Coronary artery (tissue), 2 donors: ENCODE measurements around the gene AQP2.

ENCODE experiments used
- DNase-seq: peaks from one replicate; pipeline ENCODE4 v3.0.0-alpha.2; 2017; ENCODE audit warnings: low spot score
- H3K27ac ChIP-seq, 2 donors: fragments of 200-600 bp; sonication (generic); one replicate each; pipeline ENCODE4 v1.5.1; 2016 to 2019
- H3K4me3 ChIP-seq: fragments of 200-600 bp; sonication (generic); 2 replicates; pipeline ENCODE4 v1.5.1; 2016; ENCODE audit warnings: mild to moderate bottlenecking, moderate library complexity
- CTCF ChIP-seq: fragments of 200-600 bp; sonication (generic); IDR thresholded peaks from one replicate; pipeline ENCODE4 v1.5.1; 2019; ENCODE audit warnings: antibody characterized with exemption

Gene AQP2

DNA sequence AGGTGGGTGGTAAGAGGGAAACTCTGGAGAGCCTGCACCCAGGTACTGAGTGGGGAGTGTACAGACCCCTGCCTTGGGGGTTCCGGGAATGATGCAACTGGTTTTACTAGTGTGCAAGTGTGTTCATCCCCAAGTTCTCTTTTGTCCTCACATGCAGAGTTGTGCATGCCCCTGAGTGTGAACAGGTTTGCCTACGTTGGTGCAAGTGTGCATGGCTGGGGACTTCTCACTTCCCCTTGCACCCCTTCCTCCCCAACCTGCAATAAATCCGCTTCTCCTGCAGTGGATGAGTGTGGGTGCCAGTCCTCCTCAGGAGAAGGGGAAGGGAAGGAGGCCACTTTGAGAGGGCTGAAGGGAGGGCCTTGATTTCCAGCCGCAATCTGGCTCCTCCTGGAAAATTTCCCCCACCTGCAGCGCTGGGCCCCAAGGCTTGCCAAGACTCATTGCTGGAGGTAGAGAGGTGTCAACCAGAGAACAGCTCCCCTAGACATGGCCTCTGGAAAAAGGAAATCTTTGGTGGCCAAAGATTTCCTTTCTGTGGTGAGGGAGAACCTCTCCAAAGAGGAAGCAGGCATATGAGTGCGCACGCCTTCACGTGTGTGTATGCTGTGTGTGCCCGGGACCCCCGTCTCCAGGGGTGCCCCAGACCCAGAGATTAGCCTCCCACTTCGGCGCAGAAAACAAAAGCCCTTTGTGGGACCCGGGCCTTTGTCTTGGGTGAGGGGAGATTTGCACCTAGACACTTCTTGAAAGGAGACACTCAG is 5.5 kb downstream of the AQP2 start:
- H3K27ac ChIP-seq = no peak overlapping the region
- H3K4me3 ChIP-seq = no peak overlapping the region
- no peak for TF ChIP-seq CTCF
- no peak for DNase-seq

- DNase-seq = no peak
- no peak for TF ChIP-seq CTCF
- Histone ChIP-seq H3K4me3 (no peak overlapping the region), H3K27ac (no peak overlapping the region)
These were observed 6.4 kb downstream of the AQP2 start for GRCh38 chr12:49956663-49957569.

DNA sequence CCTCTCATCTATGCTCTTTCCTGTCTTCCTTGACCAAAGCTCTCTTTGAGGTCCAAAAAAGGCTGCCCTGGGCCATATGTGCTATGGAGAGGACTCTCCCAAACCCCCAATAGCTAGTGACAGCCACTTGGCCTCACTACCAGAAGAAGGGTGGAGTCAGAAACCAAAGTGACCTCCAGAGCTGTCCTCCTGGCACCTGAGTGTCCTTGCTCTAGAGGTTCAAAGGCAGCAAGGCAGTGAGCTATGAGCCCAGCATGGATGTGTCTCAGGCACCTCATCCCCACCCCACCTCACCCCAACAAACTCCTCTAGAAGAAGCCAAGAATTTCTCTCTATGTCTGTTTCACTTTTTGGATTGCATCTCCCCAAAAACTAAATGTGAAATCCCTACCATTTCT is 7.0 kb downstream of the AQP2 start:
- DNase-seq = no peak
- no peak for TF ChIP-seq CTCF
- Histone ChIP-seq H3K4me3 (no peak overlapping the region), H3K27ac (no peak overlapping the region)

DNA sequence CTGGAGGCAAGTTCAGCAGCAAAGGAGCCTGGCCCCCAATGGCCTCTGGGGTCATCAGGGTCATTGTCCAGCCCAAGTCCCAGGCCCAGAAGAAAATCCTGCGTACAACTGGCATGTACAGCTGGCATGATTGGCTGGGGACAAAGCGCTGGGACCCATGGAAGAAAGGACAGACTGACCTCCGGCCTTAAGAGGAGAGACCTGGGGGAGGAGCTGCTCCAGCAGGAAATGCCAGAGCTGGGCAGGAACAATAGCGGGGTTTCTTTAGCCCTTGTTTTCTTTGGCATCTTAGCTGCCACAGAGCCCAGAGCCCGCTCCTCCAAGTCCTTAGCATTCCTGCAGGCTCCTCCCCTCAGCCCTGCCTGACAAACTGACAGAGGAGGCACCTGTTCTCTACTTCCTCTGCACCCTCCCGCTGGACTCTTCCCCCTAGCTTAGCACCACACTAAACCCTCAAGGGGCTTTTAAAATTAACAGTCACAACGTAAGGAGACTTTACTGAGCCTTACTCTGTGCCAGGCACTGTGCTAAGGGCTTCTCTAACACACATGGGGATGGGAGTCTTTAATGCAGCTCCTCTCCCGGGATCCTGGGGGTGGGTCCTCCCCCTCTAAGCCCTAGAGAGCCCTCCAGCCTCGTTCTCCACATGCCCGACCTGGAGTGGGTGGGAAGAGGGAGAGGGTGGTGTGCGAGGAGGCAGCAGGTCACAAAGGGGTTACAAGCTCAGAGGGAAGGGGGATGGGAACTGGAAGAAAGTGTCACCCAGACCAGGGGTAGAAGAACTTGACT is 9.3 kb downstream of the AQP2 start:
- Histone ChIP-seq H3K4me3 (no peak overlapping the region), H3K27ac (no peak overlapping the region)
- DNase-seq = no peak
- no peak for TF ChIP-seq CTCF

DNA sequence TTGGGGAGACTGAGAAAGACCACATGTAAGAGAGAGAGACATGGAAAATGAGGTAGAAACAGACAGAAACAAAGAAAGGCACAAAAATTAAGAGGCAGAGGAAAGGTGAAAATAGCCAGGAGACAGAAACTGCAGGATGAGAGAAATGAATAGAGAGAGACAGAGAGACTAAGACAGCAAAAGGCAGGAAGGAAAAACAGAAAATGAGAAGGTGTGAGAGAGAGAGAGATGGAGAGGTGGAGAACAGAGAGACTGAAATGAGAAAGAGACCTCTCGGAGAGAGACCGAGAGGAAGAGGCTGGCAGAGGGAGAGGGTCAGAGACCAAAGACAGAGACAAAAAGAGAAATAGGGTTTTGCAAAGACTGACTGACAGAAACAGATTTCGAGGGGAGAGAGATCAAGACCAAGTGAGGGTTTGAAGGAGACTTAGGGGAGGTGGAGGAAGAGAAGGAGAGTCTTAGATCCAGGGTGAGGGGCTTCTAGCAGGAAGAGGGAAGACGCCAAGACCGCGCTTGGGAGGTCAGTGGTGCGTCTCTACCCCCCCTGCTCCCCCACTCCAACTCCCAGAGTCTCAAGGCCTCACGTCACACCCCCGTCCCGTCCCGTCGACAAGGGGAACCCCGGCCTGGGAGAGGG is 10.1 kb downstream of the AQP2 start:
- DNase-seq = no peak
- H3K4me3 ChIP-seq = no peak overlapping the region
- no peak overlapping the region for H3K27ac ChIP-seq
- no peak for TF ChIP-seq CTCF

- no peak for TF ChIP-seq CTCF
- peak within 1 kb of the TSS; percentile 68 for H3K4me3 ChIP-seq
- H3K27ac ChIP-seq = peak within 1 kb of the TSS in 1 of 2 donors; percentile 11
- DNase-seq = no peak
These were observed 10.8 kb downstream of the AQP2 start, which contains the start of gene AQP5 for GRCh38 chr12:49961111-49961922. Gene AQP5 (plus strand): TSS chr12:49961872. CDS start chr12:49962018, 146 bp downstream.
